ENCODE data around the gene LBH.

DNA sequence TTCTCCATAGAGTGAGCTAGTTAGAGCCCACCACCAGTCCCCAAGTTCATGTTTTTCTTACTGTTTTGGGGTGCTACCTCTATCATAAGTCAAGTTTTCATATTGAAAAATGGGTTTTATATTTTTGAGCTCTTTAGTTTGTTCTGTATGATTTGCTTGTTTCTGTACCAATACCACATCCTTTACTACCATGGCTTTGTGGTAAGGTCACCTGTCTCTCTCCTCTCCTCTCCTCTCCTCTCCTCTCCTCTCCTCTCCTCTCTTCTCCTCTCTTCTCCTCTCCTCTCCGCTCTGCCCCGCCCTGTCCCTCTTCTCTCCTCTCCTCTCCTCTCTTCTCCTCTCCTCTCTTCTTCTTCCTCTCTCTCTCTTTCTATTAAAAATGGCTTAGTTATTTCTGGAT lies 22.1 kb upstream of the LBH start:
- TF ChIP-seq, protein P1, sequence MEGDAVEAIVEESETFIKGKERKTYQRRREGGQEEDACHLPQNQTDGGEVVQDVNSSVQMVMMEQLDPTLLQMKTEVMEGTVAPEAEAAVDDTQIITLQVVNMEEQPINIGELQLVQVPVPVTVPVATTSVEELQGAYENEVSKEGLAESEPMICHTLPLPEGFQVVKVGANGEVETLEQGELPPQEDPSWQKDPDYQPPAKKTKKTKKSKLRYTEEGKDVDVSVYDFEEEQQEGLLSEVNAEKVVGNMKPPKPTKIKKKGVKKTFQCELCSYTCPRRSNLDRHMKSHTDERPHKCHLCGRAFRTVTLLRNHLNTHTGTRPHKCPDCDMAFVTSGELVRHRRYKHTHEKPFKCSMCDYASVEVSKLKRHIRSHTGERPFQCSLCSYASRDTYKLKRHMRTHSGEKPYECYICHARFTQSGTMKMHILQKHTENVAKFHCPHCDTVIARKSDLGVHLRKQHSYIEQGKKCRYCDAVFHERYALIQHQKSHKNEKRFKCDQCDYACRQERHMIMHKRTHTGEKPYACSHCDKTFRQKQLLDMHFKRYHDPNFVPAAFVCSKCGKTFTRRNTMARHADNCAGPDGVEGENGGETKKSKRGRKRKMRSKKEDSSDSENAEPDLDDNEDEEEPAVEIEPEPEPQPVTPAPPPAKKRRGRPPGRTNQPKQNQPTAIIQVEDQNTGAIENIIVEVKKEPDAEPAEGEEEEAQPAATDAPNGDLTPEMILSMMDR (IDR thresholded peaks at IDR 0.05), result no peak
- no peak for TF ChIP-seq POLR2A (IDR thresholded peaks at IDR 0.05)
